ENCODE data around the gene SLX4. TPM values are rescaled to one million over a fixed set of nuclear protein-coding genes. Genes with fewer than 3 reads are reported as not detected.

SLX4 gene
- total RNA-seq, 1 experiment from 2014 or later = 8.3 TPM

DNA sequence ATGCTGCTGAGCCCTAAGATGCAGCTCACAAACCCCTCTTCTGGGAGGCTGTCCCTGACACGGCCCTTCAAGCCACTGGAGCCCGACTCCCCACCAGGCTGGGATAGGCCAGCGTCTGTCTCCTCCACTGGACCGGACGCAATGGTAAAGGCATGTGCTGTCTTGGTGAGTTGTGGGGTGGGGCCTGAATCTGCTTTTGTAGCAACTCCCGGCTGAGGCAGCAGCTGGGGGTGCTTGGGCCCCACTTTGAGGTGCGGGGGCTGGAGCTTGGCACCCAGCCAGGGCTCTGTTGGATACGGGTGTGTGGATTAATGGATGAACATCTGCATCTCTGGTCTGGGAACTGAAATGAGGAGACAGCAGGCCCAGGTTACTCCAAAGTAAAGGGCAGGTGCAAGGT is 30.7 kb downstream of the SLX4 start:
- no peak for DNase-seq (ENCODE audit: low read depth)

GRCh38 chr16:3580251-3580651 is 31.2 kb downstream of the SLX4 start:
- DNase-seq (ENCODE audit: low read depth) = no peak

DNA sequence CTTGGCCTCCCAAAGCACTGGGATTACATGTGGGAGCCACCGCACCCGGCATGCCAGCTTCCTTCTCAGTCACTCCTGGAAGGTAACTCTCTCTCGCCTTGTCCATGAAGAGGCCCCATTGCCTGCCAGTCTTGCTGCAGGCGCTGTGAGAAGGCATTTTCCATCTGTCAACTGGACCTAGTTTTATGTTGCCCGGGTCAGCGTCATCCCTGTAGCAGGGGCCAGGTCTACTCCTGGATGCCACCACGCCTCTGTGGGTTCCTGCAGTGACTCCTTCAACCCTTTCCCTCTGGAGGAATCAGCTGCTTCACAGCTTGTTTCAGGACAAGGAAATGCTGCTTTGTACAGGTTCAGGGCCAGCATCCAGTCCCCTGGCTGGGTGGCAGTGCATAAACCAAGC is 31.6 kb downstream of the SLX4 start:
- no peak for DNase-seq (ENCODE audit: low read depth)

- DNase-seq (ENCODE audit: low read depth) = peak; percentile 11
These were observed 32.5 kb downstream of the SLX4 start for GRCh38 chr16:3578610-3579551.

- no peak for DNase-seq (ENCODE audit: low read depth)
These were observed 33.3 kb downstream of the SLX4 start for GRCh38 chr16:3578121-3578520.

GRCh38 chr16:3577302-3577752 is 34.1 kb downstream of the SLX4 start, which contains the start of gene NLRC3:
Gene NLRC3 (minus strand): TSS chr16:3577403. CDS start chr16:3565036, 12,367 bp downstream.
- no peak for DNase-seq (ENCODE audit: low read depth)

DNA sequence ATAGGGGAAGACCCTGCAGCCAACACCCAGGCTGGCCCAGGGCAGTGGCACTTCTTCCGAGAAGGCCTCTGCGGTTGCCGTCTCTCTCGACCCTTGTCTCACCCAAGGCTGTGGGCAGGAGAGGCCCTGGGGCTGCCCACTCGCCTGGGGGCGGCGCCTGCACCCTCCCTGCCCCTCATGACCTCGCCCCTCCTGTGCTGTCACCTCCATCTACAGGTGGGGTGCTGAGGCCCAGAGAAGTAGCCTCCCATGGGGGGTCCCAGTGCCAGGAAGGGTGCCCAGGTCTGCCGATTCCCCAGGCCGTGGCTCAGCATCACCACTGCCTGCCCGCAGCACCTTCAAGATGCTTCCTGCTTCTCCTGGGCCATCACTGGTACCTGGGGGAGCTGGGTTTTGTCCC is 35.2 kb downstream of the SLX4 start:
- no peak for DNase-seq (ENCODE audit: low read depth)

- DNase-seq (ENCODE audit: low read depth) = no peak
These were observed 35.9 kb downstream of the SLX4 start for GRCh38 chr16:3575491-3575890.

GRCh38 chr16:3574195-3574594 is 37.2 kb downstream of the SLX4 start:
- DNase-seq (ENCODE audit: low read depth) = no peak

DNA sequence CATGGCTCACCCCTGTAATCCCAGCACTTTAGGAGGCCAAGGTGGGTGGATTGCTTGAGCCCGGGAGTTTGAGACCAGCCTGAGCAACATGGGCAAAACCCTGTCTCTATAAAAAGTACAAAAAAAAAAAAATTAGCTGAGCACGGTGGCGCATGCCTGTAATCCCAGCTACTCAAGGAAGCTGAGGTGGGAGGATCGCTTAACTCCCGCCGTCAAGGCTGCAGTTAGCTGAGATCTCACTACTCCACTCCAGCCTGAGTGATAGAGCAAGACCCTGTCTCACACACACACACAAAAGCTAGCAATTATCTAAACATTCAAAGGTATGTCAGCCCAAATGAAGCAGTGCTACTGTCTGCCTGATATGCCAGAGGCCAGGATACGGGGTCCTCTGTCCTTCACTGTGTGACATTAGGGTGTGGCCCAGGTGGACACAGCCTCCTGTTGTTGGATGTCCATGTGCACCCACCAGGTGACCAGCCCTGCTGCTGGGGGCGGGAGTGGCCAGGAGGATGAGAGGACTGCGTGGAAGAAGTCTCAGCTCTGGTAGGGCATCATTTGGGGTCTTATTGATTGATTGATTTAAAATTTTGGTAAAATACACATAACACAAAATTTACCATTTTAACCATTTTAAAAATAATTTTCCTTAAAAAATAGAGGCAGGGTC is 38.1 kb downstream of the SLX4 start:
- DNase-seq (ENCODE audit: low read depth) = no peak

- DNase-seq (ENCODE audit: low read depth) = no peak
These were observed 40.9 kb downstream of the SLX4 start for GRCh38 chr16:3570420-3571062.

DNA sequence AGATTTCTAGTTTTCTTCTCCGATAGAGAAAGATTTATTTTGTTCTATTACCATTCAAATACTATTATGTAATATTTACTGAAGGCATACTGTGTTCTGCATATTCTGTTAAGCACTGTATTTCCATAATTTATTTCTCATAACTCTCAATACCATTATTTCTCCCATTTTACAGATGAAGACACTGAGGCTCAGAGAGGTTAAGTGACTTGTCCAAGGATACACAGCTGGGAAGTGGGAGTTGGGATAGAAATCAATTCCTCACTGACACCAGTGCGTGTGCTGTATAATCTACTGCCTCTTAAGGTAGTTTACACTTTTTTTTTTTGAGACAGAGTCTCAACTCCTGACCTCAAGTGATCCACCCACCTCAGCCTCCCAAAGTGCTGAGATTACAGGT is 41.6 kb downstream of the SLX4 start:
- no peak for DNase-seq (ENCODE audit: low read depth)

DNA sequence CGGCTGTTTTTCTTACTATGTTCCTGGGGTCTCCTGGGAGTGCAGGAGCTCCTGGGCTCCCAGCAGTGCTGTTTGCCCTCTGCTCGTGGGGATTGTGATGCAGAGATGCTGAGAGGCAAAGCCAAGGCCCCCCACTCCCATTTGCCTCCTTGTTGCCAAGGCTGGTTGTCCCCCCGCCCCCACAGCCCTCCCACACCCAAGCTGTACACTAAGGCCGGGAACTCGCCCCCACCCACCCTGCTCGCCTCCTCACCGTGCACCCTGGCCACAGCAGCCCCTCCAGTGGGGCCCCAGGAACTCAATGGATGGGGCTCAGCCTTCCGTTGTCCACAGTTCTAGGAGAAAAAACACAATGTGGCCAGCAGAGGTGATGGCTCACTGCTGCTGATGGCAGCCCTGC is 44.4 kb downstream of the SLX4 start:
- DNase-seq (ENCODE audit: low read depth) = no peak

- DNase-seq (ENCODE audit: low read depth) = no peak
These were observed 46.6 kb downstream of the SLX4 start for GRCh38 chr16:3564889-3565141.

GRCh38 chr16:3564130-3564888 is 47.1 kb downstream of the SLX4 start:
- DNase-seq (ENCODE audit: low read depth) = no peak

DNA sequence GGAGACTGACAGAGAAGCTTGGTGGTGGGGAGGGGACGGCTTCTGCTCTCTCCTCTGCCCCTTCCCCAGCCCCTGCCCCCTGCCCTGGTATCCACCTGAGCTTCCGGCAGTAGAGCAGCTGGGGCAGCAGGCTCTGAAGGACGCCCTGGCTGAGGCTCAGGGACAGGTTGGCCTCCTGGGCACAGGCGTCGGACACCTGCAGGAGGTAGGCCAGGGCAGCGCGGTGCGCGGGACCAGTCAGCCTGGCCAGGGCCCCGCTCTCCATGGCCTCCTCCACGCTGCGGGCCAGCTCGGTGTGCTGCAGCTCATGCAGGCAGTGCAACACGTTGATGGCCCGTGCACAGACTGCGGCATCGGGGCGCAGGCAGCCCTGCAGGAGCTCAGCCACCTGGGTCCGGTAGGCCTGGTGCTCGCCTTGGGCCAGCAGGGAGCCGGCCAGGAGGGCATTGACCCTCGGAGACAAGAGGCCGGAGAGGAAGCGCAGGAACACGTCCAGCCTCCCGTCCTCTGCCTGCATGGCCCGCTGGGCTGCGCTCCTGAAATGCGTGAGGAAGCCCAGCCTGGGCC is 48.4 kb downstream of the SLX4 start:
- DNase-seq (ENCODE audit: low read depth) = no peak

GRCh38 chr16:3561626-3562025 is 49.8 kb downstream of the SLX4 start:
- no peak for DNase-seq (ENCODE audit: low read depth)

DNA sequence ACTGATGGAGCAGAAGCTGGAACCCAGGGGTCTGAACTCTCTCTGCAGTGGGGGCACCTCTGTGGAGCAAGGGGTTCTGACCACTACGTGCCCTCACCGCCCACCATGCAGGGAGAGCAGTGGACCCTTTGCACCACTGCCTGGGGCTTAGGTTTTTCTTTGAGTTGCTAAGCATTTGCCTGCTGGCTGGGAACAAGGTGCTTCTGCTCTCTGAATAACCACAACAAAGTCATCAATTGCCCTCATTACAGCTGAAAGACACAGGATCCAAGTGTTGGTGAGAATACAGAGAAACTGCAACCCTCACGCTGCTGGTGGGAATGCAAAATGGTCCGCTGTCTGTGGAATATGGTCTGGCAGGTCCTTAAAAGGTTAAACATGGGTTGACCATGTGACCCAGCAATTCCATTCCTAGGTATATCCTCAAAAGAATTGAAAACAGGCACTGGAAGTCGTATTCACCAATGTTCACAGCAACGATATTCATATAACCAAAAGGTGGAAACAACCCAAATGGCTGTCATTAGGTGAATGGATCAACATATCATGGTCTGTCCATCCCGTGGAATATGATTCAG is 57.0 kb downstream of the SLX4 start:
- no peak for DNase-seq (ENCODE audit: low read depth)

DNA sequence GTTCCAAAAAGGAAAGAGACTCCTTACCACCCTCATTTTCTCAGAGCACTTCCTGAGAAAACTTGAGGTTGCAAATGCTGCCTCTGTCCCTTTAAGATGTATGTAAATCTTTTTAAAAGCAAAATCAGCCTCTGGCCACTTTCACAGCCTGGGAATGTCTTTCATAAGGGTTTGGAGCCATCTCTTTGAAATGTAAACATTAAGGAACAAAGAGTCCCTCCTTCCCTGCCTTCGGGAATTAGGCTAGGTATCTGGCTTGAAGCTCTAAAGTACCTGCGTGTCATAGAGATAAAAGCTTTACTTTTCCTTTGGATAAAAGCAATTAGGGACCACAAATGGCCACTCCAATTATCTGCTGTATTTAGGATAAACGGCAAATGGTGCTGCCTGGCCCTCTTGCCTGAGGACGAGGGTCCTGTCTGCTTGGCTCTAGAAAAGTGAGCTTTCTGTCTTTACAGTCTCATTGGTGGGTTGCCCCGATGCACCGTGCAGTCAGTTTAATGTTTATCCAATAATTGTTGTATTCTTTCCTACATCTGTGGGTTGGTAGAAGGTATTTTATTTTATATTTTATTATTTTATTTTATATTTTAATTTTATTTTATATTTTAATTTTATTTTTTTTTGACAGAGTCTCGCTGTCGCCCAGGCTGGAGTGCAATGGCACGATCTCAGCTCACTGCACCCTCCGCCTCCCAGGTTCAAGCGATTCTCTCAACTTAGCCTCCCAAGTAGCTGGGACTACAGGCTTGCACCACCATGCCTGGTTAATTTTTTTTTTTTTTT is 58.1 kb downstream of the SLX4 start:
- no peak for DNase-seq (ENCODE audit: low read depth)
